H1 (cell line): ENCODE data around the gene AVL9. TPM values are rescaled to one million over a fixed set of nuclear protein-coding genes. Genes with fewer than 3 reads are reported as not detected.

Experiments
- CBX5 ChIP-seq: fragments of 300-800, 300-1000 bp; sonication (generic); IDR thresholded peaks from 2 replicates; pipeline ENCODE4 v1.7.1; 2016; ENCODE audit warnings: antibody characterized with exemption, low read length, low read depth
- CHD7 ChIP-seq: fragments of 300-600 bp; sonication (generic); IDR thresholded peaks from 2 replicates; pipeline ENCODE4 v1.7.1; 2012; ENCODE audit warnings: low read length, moderate library complexity, mild to moderate bottlenecking, inconsistent platforms; ENCODE audit not compliant: insufficient replicate concordance
- CTBP2 ChIP-seq: IDR thresholded peaks from 2 replicates; pipeline ENCODE4 v1.7.0; 2011; ENCODE audit warnings: borderline replicate concordance, mild to moderate bottlenecking, moderate library complexity, mixed read lengths, low read length; ENCODE audit not compliant: insufficient read depth, insufficient read length
- FOSL1 ChIP-seq: IDR thresholded peaks from 2 replicates; pipeline ENCODE4 v1.6.1; 2011; ENCODE audit warnings: mild to moderate bottlenecking, low read depth, low read length, moderate library complexity; ENCODE audit not compliant: insufficient read depth
- SIN3A ChIP-seq, 2 experiments: IDR thresholded peaks in 1 of 2; conservative IDR thresholded peaks in 1 of 2; 2 replicates each; pipeline ENCODE4 v1.6.1; 2011 to 2012; ENCODE audit warnings: low read length in 2 of 2, improper control_type of control experiment in 1 of 2, low read depth in 1 of 2, mild to moderate bottlenecking in 1 of 2
- SIRT6 ChIP-seq: IDR thresholded peaks from one replicate; pipeline ENCODE4 v1.7.1; 2012; ENCODE audit warnings: low read length, inconsistent platforms
- TEAD4 ChIP-seq: IDR thresholded peaks from 2 replicates; pipeline ENCODE4 v1.6.1; 2012; ENCODE audit warnings: low read depth, low read length, inconsistent platforms, mixed read lengths
- polyA plus RNA-seq, 7 experiments: library from polyadenylated mRNA; depleted of rRNA in 3 of 7; stranded (reverse) in 5 of 7; unstranded in 2 of 7; fragments of >200 nt in 5 of 7; fragments of 200-250 nt in 2 of 7; gene quantifications; 1 replicate in 5 of 7; 2 replicates in 1 of 7; 4 replicates in 1 of 7; pipeline versions ENCODE4 v1.2.1 to v1.2.3, GENCODE V29; 2011 to 2013; ENCODE audit warnings: missing spikeins in 2 of 7, mixed read lengths in 2 of 7
- total RNA-seq: library from RNA; stranded (reverse); fragmentation: NEBNext Ultra II Directional; extraction: Animal tissue kit (Norgen Biotek cat#: 25700); gene quantifications from 2 replicates; pipeline ENCODE4 v1.2.1, GENCODE V29; 2021
- TF ChIP-seq, protein P1 (sequence below): IDR thresholded peaks from 2 replicates; pipeline ENCODE4 v1.6.1; 2012; ENCODE audit warnings: inconsistent platforms

AVL9 gene
- total and polyA plus RNA-seq, 2 of the 8 experiments (the other 6 are each of a cell fraction or from before 2014, with no cell fraction given) = 15.5 to 42.1 TPM

GRCh38 chr7:32616625-32617024 lies 121.3 kb downstream of the AVL9 start (continued):
- TF ChIP-seq FOSL1 (no peak), SIRT6 (no peak), TEAD4 (no peak), SIN3A (conservative IDR thresholded peaks at IDR 0.05 in 1 of 2, IDR thresholded peaks at IDR 0.05 in 1 of 2; ENCODE audit: low read depth in 1 of 2, low read length in 2 of 2) (no peak), CBX5 (no peak), CHD7 (no peak), CTBP2 (no peak)
- TF ChIP-seq, protein P1, sequence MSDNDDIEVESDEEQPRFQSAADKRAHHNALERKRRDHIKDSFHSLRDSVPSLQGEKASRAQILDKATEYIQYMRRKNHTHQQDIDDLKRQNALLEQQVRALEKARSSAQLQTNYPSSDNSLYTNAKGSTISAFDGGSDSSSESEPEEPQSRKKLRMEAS = no peak
